Body of pancreas (tissue), 4 donors: Measurements from ENCODE around the gene EML6.

Source experiments
- CTCF ChIP-seq, 7 experiments: fragments of 450-650 bp in 4 of 7; fragments of 200-600 bp in 3 of 7; sonication (generic) in 3 of 7; IDR thresholded peaks; one replicate each; pipeline ENCODE4 v1.5.1; 2016 to 2019; ENCODE audit warnings: antibody characterized with exemption in 7 of 7
- POLR2A ChIP-seq, 3 donors: fragments of 450-650 bp; IDR thresholded peaks; one replicate each; pipeline ENCODE4 v1.6.1; 2016; ENCODE audit warnings: antibody characterized with exemption in 3 of 3, mild to moderate bottlenecking in 2 of 3

DNA sequence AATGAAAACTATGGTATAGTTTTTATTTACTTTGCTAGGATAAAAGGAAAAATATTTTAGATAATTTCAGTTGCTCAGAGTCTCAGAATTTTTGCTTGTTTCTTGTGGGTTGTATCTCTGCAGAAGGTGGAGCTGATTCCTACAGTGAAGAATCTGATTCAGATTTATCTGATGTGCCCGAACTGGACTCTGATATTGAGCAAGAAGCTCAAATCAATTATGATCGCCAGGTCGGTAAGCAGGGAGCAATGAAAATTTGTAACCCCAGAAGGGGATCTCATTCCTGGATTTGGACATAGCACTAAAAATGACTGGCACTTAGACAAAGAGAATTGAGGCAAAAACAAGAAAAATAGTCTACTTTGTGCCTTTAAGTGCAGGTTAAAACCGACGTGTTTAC lies 140.2 kb downstream of the EML6 start:
- TF ChIP-seq CTCF (IDR thresholded peaks at IDR 0.05) (no peak), POLR2A (IDR thresholded peaks at IDR 0.05) (no peak)
